Fibroblast of the aortic adventitia (primary cell): ENCODE results near the gene FUT2. TPM values are rescaled to one million over a fixed set of nuclear protein-coding genes. Genes with fewer than 3 reads are reported as not detected.

Source experiments
- DNase-seq: peaks from one replicate; pipeline ENCODE4 v3.0.0-alpha.2; 2010; ENCODE audit warnings: low read depth
- H3K4me3 ChIP-seq: 2 replicates; pipeline ENCODE4 v1.5.1; 2011; ENCODE audit warnings: low read depth, mild to moderate bottlenecking, control low read depth, low read length, moderate library complexity
- total RNA-seq: library from RNA; depleted of rRNA; stranded (reverse); fragments of >200 nt; gene quantifications from 2 replicates; pipeline ENCODE4 v1.2.3, GENCODE V29; 2012; ENCODE audit warnings: low replicate concordance
- TF ChIP-seq, protein P1 (sequence below): IDR thresholded peaks from 2 replicates; pipeline ENCODE4 v1.5.1; 2011; ENCODE audit warnings: mild to moderate bottlenecking, low read length, control low read depth, inconsistent platforms; ENCODE audit not compliant: insufficient read depth

FUT2 gene
- total RNA-seq, 1 donor, result not detected

DNA sequence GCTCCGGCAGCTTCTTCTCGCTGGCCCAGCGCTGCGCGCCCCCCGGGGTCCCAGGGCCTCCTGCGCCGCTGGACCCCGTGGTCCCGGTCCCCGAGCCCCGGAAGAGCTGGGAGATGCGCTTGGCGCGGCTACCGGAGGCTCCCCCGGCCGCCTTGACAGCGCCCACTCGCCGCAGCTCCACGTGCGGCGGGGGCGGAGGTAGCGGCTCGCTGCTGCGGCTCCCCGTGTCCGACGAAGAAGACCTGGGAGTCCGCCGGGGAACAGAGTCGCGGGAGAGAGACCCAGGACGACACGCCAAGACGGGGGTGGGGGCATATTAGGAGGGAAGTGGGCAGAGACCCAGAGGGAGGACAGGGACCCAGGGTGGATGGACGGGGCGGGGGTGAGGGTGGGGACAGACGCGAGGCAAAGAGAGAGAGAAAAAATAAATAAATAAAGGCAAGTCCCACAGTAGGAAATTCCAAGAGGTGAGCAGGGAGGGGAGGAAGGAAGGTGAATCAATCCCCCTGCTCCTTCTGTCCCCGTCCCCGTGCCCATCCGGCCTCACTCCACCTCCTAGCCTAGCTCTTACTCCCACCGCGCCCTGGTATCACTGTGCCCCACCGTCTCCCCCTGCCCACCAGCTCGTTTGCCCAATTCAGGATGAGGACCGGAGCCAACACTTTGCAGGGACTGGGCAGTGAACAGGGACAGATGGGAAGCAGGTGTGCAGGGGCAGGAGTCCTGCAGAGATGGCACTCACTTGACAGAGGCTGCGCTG lies 43.8 kb downstream of the FUT2 start:
- no peak for DNase-seq
- TF ChIP-seq, protein P1, sequence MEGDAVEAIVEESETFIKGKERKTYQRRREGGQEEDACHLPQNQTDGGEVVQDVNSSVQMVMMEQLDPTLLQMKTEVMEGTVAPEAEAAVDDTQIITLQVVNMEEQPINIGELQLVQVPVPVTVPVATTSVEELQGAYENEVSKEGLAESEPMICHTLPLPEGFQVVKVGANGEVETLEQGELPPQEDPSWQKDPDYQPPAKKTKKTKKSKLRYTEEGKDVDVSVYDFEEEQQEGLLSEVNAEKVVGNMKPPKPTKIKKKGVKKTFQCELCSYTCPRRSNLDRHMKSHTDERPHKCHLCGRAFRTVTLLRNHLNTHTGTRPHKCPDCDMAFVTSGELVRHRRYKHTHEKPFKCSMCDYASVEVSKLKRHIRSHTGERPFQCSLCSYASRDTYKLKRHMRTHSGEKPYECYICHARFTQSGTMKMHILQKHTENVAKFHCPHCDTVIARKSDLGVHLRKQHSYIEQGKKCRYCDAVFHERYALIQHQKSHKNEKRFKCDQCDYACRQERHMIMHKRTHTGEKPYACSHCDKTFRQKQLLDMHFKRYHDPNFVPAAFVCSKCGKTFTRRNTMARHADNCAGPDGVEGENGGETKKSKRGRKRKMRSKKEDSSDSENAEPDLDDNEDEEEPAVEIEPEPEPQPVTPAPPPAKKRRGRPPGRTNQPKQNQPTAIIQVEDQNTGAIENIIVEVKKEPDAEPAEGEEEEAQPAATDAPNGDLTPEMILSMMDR, result no peak
- peak overlapping the region; percentile 44 for H3K4me3 ChIP-seq

DNA sequence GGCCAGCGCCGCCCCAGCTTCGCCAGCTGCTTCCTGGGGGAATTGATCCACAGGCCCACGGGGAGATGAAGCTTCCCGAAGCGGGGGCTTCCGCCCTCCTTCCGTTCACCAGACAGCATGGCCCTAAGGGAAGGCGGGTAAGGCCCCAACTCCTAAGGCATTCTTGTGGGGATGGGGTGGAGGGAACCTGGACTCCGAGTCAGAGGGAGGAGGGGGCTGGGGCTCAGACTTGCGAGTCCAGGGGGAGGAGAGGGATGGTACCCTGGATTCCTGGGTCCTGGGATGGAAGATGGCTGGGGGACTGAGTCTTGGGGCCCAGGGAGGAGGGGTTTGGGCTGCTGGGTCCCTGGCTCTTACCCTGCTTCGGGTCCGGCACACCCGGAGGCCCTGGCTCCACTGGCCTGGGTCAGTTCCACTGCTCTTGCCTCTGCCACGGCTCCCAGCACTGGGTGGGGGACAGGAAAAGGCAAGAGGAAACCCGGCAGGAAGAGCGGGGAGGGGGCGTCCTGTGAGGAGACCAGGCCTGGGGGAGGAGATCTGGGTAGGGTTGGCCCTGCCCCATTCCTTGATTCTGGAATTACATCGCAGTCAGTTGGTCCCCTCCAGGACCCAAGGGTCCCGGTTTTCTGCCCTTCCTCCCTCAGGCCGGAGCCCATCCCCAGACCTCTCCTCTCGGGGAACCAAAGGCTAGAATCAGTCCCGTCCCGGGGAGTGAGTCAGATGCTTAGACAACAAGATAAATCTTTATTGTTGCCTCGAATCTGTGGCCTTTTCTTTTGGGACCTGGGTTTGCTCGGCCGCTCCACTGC lies 44.6 kb downstream of the FUT2 start, which contains the start of gene RASIP1:
Gene RASIP1 (minus strand): TSS at position 447 of the 809 bp plus-strand sequence. CDS start 328 bp downstream, at position 119.
- TF ChIP-seq, protein P1, result no peak
- no peak for DNase-seq
- no peak within 1 kb of the TSS for H3K4me3 ChIP-seq

DNA sequence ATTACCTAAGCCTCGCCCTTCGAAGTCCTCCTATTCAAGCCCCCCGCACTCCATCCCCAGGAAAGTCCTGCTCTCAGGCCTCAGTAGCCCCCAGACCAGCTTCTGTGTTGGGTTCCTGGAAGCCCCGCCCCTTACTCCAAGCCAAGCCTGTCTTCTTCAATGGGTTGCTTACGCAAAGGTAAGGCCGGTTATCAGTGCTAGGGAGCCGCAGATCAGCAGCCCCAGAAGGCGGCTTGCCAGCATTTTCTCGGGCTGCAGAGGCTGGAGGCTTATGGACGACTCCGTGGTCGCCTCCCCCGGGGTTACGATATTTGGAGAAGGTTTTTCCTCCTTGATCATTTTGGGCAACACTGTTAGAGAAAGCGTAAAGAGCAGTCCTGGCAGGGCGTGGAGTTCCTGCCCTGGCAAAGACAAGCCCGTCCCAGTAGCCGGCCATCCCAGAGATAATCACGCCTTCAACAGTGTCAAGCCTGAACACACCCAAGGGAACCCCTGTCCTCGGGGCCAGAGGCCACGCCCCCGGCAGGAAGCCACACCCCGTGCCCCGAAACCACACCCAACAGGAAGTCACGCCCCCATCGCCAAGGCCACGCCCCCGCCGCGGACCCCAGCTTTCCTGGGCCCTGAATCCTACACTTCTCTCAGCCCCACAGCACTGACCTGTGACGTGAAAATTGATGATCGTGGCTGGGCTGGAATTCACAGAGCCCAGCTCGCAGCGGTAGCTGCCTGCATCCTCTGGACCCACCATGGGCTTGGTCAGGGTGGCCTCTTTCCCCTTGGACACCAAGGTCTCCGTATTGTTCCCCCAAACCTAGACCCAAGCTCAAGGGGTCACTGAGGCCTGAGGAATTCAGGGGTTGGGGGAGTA lies 45.6 kb downstream of the FUT2 start:
- DNase-seq, result no peak
- no peak overlapping the region for H3K4me3 ChIP-seq
- TF ChIP-seq, protein P1, result no peak

DNA sequence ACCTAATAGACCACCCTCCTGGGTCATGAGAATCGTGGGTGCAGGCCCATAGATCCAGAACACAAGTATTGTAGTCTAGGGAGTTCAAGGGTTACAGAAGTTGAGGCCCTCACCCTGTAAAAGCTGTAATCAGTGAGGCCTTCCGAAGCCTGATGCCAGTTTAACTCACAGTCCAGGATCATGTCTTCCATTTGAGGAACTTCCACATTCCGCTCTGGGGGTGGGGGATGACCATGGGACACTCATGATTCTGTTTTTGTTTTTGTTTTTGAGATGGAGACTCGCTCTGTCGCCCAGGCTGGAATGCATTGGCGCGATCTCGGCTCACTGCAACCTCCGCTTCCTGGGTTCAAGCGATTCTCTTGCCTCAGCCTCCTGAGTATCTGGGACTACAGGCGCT lies 46.3 kb downstream of the FUT2 start:
- no peak for DNase-seq
- TF ChIP-seq, protein P1, result no peak
- no peak overlapping the region for H3K4me3 ChIP-seq

DNA sequence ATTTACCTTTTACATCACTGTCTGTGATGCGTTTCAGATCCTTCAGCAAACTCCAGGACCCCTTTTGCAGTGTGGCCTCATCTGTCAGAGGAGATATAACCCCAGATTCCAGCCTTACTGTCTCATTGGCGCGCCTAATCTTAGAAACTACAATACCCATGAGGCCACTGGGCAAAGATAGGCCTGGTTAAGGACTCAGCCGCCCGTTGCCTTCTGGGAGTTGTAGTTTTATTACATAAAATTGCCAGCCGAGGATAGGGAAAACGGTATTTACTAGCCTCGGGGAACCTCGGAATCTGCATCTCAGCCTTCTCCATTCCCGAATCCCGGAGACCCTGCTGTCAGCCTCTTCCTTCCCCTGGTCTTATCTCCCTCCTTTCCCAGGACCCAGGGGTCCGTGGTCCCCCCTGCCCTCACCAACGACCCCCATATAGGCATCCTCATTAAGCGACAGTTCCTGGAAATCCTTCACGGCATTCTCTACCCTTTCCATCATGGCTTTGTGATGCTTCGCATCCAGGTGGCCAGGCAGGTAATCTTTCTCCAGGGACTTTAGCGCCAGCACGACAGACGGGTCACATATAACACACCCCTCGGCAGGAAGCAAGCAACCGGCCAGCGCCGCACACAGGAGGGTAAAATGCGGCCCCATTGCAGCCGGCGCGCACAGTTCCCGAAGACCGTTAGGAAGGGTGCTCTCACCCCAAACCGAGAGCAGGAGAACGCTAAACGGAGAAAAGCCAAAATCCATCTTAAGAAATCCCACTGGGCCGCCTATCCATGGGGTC lies 49.6 kb downstream of the FUT2 start:
- DNase-seq, result peak; percentile 54
- H3K4me3 ChIP-seq, result no peak overlapping the region
- TF ChIP-seq, protein P1, result no peak

DNA sequence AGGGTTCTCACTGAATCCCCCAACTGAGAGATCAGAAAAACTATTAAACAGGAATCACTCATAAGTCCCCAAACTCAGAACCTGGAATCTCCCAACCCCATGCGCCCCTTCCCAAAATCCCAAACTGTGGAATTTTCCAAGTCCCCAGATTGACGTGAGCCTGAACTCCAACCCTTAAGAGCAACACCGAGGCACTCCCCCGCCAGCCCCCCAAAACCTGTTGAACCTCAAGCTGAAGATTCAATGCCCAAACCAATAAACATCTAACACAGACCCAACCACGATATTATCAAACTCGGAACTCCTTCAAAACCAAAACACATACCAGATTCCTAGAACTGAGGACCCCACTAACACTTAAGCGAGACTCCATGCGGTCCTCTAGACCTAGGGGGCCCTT lies 50.3 kb downstream of the FUT2 start:
- DNase-seq, result no peak
- TF ChIP-seq, protein P1, result no peak
- no peak overlapping the region for H3K4me3 ChIP-seq
